HCT116 (cell line): ENCODE data around the gene VPS45. TPM values are rescaled to one million over a fixed set of nuclear protein-coding genes. Genes with fewer than 3 reads are reported as not detected.
"Not testable (repeated sequence)": the region's sequence is repeated elsewhere in the genome, so short reads cannot be mapped to it uniquely, and the experiment has no call there.

Source experiments
- ATAC-seq: fragments of 200-7000 bp; cut with Tn5 transposase; 2 replicates; pipeline ENCODE4 v1.9.1; 2020; ENCODE audit warnings: mild to moderate bottlenecking, moderate library complexity
- BruUV-seq: library from RNA; stranded (reverse); fragments of 400-500 nt; replicated peaks from 2 replicates; lab custom pipeline; 2021; lab: Mats Ljungman, UMichigan
- CTCF ChIA-PET: fragments of 300-600 bp; sonication (Branson Sonifier 250); formaldehyde crosslinking; loops from one replicate; lab custom pipeline; 2021; ENCODE audit warnings: antibody characterized with exemption; lab: Charles Lee
- POLR2A ChIA-PET: fragments of 300-600, 350-600 bp; sonication (Branson Sonifier 250); formaldehyde crosslinking; loops from one replicate; lab custom pipeline; 2021; ENCODE audit warnings: antibody characterized with exemption; lab: Charles Lee
- RAD21 ChIA-PET, 2 experiments: fragments of 300-600 bp; sonication (Branson Sonifier 250); formaldehyde crosslinking; loops; one replicate each; lab custom pipeline; 2023; ENCODE audit warnings: low total read pairs in 2 of 2; ENCODE audit not compliant: uncharacterized antibody in 2 of 2, unreplicated experiment in 2 of 2, low non-redundant PET in 1 of 2; lab: Charles Lee
- DNase-seq: peaks from one replicate; pipeline ENCODE4 v3.0.0-alpha.2; 2010; ENCODE audit warnings: low read depth, low spot score
- H2AFZ ChIP-seq: fragments of 200-600 bp; shearing (Covaris generic), sonication (generic); 2 replicates; pipeline ENCODE4 v1.6.1; 2017; ENCODE audit warnings: low read depth, mixed run types, mixed read lengths, antibody characterized with exemption, low read length; ENCODE audit not compliant: poor library complexity, severe bottlenecking
- H3K27ac ChIP-seq: 2 replicates; pipeline ENCODE4 v1.5.1; 2012; ENCODE audit warnings: low read depth, low read length
- H3K27me3 ChIP-seq: fragments of 200-600 bp; sonication (generic); 2 replicates; pipeline ENCODE4 v1.6.1; 2016; ENCODE audit warnings: mixed run types, low read length, mixed read lengths; ENCODE audit not compliant: insufficient read depth
- H3K36me3 ChIP-seq, 2 experiments: fragments of 200-500 bp in 1 of 2; fragments of 200-600 bp in 1 of 2; sonication (Bioruptor generic) in 1 of 2; sonication (generic) in 1 of 2; 2 replicates each; pipeline versions ENCODE4 v1.5.1 to v1.6.1; 2014 to 2016; ENCODE audit warnings: low read length in 2 of 2, inconsistent platforms in 1 of 2, mixed read lengths in 1 of 2, mixed run types in 1 of 2; ENCODE audit not compliant: insufficient read depth in 2 of 2, control insufficient read depth in 1 of 2
- H3K4me1 ChIP-seq, 2 experiments: fragments of 200-600 bp in 1 of 2; sonication (generic) in 1 of 2; 2 replicates each; pipeline versions ENCODE4 v1.5.1 to v1.6.1; 2012 to 2017; ENCODE audit warnings: low read length in 2 of 2, inconsistent platforms in 1 of 2, mild to moderate bottlenecking in 1 of 2, mixed read lengths in 1 of 2, mixed run types in 1 of 2, moderate library complexity in 1 of 2; ENCODE audit not compliant: insufficient read depth in 2 of 2, control insufficient read depth in 1 of 2
- H3K4me2 ChIP-seq: fragments of 200-600 bp; sonication (generic); 2 replicates; pipeline ENCODE4 v1.6.1; 2017; ENCODE audit warnings: mixed run types, low read length, mixed read lengths
- H3K4me3 ChIP-seq, 2 experiments: fragments of 200-600 bp in 1 of 2; sonication (generic) in 1 of 2; replicated peaks in 1 of 2; 2 replicates each; pipeline ENCODE4 v1.5.1; 2011 to 2016; ENCODE audit warnings: low read length in 2 of 2, control low read depth in 1 of 2, low read depth in 1 of 2, mild to moderate bottlenecking in 1 of 2, mixed read lengths in 1 of 2, mixed run types in 1 of 2
- H3K79me2 ChIP-seq: fragments of 200-600 bp; sonication (generic); 2 replicates; pipeline ENCODE4 v1.6.1; 2017; ENCODE audit warnings: mild to moderate bottlenecking, mixed run types, low read length, moderate library complexity, mixed read lengths; ENCODE audit not compliant: insufficient read depth
- H3K9ac ChIP-seq: fragments of 200-600 bp; sonication (generic); 2 replicates; pipeline ENCODE4 v1.6.1; 2016; ENCODE audit warnings: low read length, mixed read lengths
- H3K9me2 ChIP-seq: fragments of 200-600 bp; sonication (generic), shearing (Covaris generic); 2 replicates; pipeline ENCODE4 v1.6.1; 2017; ENCODE audit warnings: mixed run types, mild to moderate bottlenecking, moderate library complexity; ENCODE audit not compliant: insufficient read depth
- H3K9me3 ChIP-seq, 2 experiments: fragments of 200-500 bp in 1 of 2; fragments of 200-600 bp in 1 of 2; sonication (Bioruptor generic) in 1 of 2; sonication (generic) in 1 of 2; 2 replicates each; pipeline ENCODE4 v1.6.1; 2014 to 2017; ENCODE audit warnings: low read length in 2 of 2, mixed read lengths in 2 of 2, inconsistent platforms in 1 of 2, low read depth in 1 of 2, mild to moderate bottlenecking in 1 of 2, mixed run types in 1 of 2, moderate library complexity in 1 of 2; ENCODE audit not compliant: control insufficient read depth in 1 of 2, insufficient read depth in 1 of 2
- H4K20me1 ChIP-seq: fragments of 200-600 bp; sonication (generic), shearing (Covaris generic); 2 replicates; pipeline ENCODE4 v1.6.1; 2017; ENCODE audit warnings: mixed run types, mild to moderate bottlenecking, moderate library complexity; ENCODE audit not compliant: insufficient read depth
- CBX3 ChIP-seq: IDR thresholded peaks from 2 replicates; pipeline ENCODE4 v1.6.1; 2012; ENCODE audit warnings: low read depth
- CTCF ChIP-seq, 3 experiments: fragments of 200-600 bp in 1 of 3; sonication (generic) in 1 of 3; IDR thresholded peaks in 2 of 3; conservative IDR thresholded peaks in 1 of 3; 2 replicates each; pipeline ENCODE4 v1.5.1; 2012 to 2017; ENCODE audit warnings: low read depth in 2 of 3, low read length in 2 of 3, antibody characterized with exemption in 1 of 3, borderline replicate concordance in 1 of 3, control low read depth in 1 of 3, mild to moderate bottlenecking in 1 of 3, mixed read lengths in 1 of 3, mixed run types in 1 of 3, moderate library complexity in 1 of 3; ENCODE audit not compliant: insufficient read depth in 1 of 3
- EZH2 ChIP-seq: fragments of 200-600 bp; sonication (generic); IDR thresholded peaks from 2 replicates; pipeline ENCODE4 v1.6.1; 2017; ENCODE audit warnings: antibody characterized with exemption, mixed run types
- EZH2phosphoT487 ChIP-seq: fragments of 200-600 bp; IDR thresholded peaks from 2 replicates; pipeline ENCODE4 v1.6.1; 2018; ENCODE audit warnings: antibody characterized with exemption, borderline replicate concordance
- JUND ChIP-seq: IDR thresholded peaks from 2 replicates; pipeline ENCODE4 v1.6.1; 2012
- POLR2AphosphoS5 ChIP-seq: IDR thresholded peaks from 2 replicates; pipeline ENCODE4 v1.6.1; 2011; ENCODE audit warnings: mild to moderate bottlenecking, low read depth, low read length, moderate library complexity
- SP1 ChIP-seq: IDR thresholded peaks from 2 replicates; pipeline ENCODE4 v1.6.1; 2012; ENCODE audit warnings: low read depth
- YY1 ChIP-seq: IDR thresholded peaks from 2 replicates; pipeline ENCODE4 v1.6.1; 2011; ENCODE audit warnings: low read length, low read depth, moderate library complexity, mild to moderate bottlenecking; ENCODE audit not compliant: insufficient replicate concordance; ENCODE audit errors: extremely low read depth
- intact Hi-C: fragments of 100-400 bp; cut with micrococcal nuclease; formaldehyde crosslinking; loops from 2 replicates; pipeline ENCODE4 v1.10.0; 2022
- total RNA-seq: library from RNA; stranded (reverse); gene quantifications from one replicate; pipeline ENCODE4 v1.2.1, GENCODE V29; 2021; ENCODE audit not compliant: unreplicated experiment
- TF ChIP-seq, protein P1 (sequence below): IDR thresholded peaks from 2 replicates; pipeline ENCODE4 v1.6.1; 2012; ENCODE audit warnings: low read depth
- TF ChIP-seq, protein P2 (sequence below): IDR thresholded peaks from 2 replicates; pipeline ENCODE4 v1.6.1; 2012

Gene VPS45
- total RNA-seq, 1 experiment from 2014 or later = 28.1 TPM

DNA sequence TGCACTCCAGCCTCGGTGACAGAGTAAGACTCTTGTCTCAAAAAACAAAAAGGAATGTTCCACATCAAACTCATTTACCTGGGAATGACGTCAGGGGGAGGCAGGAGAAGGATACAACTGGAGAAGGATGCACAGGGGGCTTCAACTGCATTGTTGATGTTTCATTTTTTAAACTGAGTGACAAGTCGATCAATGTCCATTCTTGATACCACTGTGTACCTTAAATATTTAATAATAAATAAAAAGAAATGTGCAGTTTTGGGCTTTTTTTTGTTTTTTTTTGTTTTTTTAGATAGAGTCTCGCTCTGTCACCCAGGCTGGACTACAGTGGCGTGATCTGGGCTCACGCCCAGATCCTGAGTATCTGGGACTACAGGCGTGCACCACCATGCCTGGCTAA is 117.9 kb downstream of the VPS45 start:
- intact Hi-C loops = loop anchor here (5.0 kb wide), 1 partner anchor 113 kb away; no protein-coding TSS in a partner anchor
- Histone ChIP-seq H3K9me2 (no peaks in the 10 kb centered on the region), H4K20me1 (no peaks in the 10 kb centered on the region), H3K9ac (peak overlapping the region; percentile 10; the same call in 1 of the 2 replicates), H3K27me3 (no peaks in the 10 kb centered on the region), H3K27ac (peak overlapping the region; percentile 61; the same call in 1 of the 2 replicates), H3K36me3 (no peaks in the 10 kb centered on the region), H3K9me3 (no peaks in the 10 kb centered on the region), H3K4me2 (peak overlapping the region; percentile 55), H2AFZ (peak overlapping the region; percentile 89), H3K79me2 (no peaks in the 10 kb centered on the region), H3K4me3 (no peak overlapping the region), H3K4me1 (peaks cover 14 to 23% of the 10 kb centered on the region in 2 experiments)
- POLR2A ChIA-PET = interaction anchor here (3.3 kb wide), 1 partner anchor 298 kb away, joined by 46 read pairs; a partner anchor contains a TSS
- no TSS peak for BruUV-seq
- ATAC-seq (0 out of 2 replicates have a peak, but pooled peaks have one; percentile 4), DNase-seq (no peak)
- CTCF ChIA-PET = no interaction called here
- no peak for TF ChIP-seq YY1
- TF ChIP-seq, protein P1, sequence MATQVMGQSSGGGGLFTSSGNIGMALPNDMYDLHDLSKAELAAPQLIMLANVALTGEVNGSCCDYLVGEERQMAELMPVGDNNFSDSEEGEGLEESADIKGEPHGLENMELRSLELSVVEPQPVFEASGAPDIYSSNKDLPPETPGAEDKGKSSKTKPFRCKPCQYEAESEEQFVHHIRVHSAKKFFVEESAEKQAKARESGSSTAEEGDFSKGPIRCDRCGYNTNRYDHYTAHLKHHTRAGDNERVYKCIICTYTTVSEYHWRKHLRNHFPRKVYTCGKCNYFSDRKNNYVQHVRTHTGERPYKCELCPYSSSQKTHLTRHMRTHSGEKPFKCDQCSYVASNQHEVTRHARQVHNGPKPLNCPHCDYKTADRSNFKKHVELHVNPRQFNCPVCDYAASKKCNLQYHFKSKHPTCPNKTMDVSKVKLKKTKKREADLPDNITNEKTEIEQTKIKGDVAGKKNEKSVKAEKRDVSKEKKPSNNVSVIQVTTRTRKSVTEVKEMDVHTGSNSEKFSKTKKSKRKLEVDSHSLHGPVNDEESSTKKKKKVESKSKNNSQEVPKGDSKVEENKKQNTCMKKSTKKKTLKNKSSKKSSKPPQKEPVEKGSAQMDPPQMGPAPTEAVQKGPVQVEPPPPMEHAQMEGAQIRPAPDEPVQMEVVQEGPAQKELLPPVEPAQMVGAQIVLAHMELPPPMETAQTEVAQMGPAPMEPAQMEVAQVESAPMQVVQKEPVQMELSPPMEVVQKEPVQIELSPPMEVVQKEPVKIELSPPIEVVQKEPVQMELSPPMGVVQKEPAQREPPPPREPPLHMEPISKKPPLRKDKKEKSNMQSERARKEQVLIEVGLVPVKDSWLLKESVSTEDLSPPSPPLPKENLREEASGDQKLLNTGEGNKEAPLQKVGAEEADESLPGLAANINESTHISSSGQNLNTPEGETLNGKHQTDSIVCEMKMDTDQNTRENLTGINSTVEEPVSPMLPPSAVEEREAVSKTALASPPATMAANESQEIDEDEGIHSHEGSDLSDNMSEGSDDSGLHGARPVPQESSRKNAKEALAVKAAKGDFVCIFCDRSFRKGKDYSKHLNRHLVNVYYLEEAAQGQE = no peak
- no peak for TF ChIP-seq POLR2AphosphoS5
- TF ChIP-seq, protein P2, sequence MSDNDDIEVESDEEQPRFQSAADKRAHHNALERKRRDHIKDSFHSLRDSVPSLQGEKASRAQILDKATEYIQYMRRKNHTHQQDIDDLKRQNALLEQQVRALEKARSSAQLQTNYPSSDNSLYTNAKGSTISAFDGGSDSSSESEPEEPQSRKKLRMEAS = no peak
- no peak for TF ChIP-seq JUND
- TF ChIP-seq CTCF (IDR thresholded peaks at IDR 0.05 in 2 of 3, conservative IDR thresholded peaks at IDR 0.05 in 1 of 3; ENCODE audit: borderline replicate concordance in 1 of 3, insufficient read depth in 1 of 3, low read depth in 2 of 3, low read length in 2 of 3) = no peak
- TF ChIP-seq CBX3 = no peak
- TF ChIP-seq SP1 = no peak
- no peak for TF ChIP-seq EZH2phosphoT487
- TF ChIP-seq EZH2 = no peak
- RAD21 ChIA-PET = no interaction called here

DNA sequence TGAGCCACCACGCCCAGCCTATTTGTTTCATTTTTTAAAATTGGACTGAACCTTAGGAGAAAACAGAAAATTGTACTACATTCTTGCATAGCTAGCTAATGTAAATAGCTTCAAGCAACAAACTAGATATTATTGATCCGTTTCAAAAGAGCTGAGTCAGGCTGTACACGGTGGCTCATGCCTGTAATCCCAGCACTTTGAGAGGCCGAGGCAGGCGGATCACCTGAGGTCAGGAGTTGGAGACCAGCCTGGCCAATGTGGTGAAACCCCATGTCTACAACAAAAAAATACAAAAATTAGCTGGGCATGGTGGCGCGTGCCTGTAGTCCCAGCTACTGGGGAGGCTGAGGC is 118.8 kb downstream of the VPS45 start:
- not testable (repeated sequence) for H3K9me2 ChIP-seq, H3K36me3 ChIP-seq, H4K20me1 ChIP-seq, H3K27me3 ChIP-seq, H3K79me2 ChIP-seq, H3K9me3 ChIP-seq, BruUV-seq
- Histone ChIP-seq H3K9ac (peak overlapping the region; percentile 37), H3K27ac (peak overlapping the region; percentile 61), H3K4me3 (peak overlapping the region; percentile 22 to 44; a peak in 3 of 4 replicates), H3K4me1 (peaks cover 14 to 23% of the 10 kb centered on the region in 2 experiments), H2AFZ (peak overlapping the region; percentile 89), H3K4me2 (peak overlapping the region; percentile 55)
- ATAC-seq (peak; percentile 70), DNase-seq (peak; percentile 8)
- POLR2A ChIA-PET = interaction anchor here (0.8 to 3.3 kb wide), 3 partner anchors 15 to 299 kb away, joined by 3 to 46 read pairs (median 5); a partner anchor contains a TSS
- intact Hi-C loops = loop anchor here (5.0 kb wide), 1 partner anchor 114 kb away; no protein-coding TSS in a partner anchor
- CTCF ChIA-PET = interaction anchor here (0.8 to 2.5 kb wide), 11 partner anchors 10 to 343 kb away, joined by 3 to 28 read pairs (median 6); partner anchors contain the start of gene MTMR11
- RAD21 ChIA-PET = interaction anchor here in 1 of 2 experiments (1.2 to 1.3 kb wide), 2 partner anchors 113 to 298 kb away, joined by 4 to 9 read pairs; a partner anchor contains a TSS
